Right cardiac atrium (tissue), 5 donors: ENCODE data around the gene UPF3B. TPM values are rescaled to one million over a fixed set of nuclear protein-coding genes. Genes with fewer than 3 reads are reported as not detected.
"Not testable (repeated sequence)": the region's sequence is repeated elsewhere in the genome, so short reads cannot be mapped to it uniquely, and the experiment has no call there.

Experiments used
- ATAC-seq, 2 donors: fragments of 200-7000 bp; cut with Tn5 transposase; one replicate each; pipeline versions ENCODE4 v1.8.0 to v1.9.1; 2020; ENCODE audit warnings: moderate library complexity in 2 of 2, mild to moderate bottlenecking in 1 of 2
- DNase-seq, 3 donors: peaks; one replicate each; pipeline ENCODE4 v3.0.0-alpha.2; 2020
- H3K27ac ChIP-seq: one replicate; pipeline ENCODE4 v1.5.1; 2013; ENCODE audit warnings: mild to moderate bottlenecking, low read length, control low read depth, moderate library complexity
- H3K27me3 ChIP-seq: one replicate; pipeline ENCODE4 v1.6.1; 2013; ENCODE audit not compliant: control insufficient read depth, insufficient read depth
- H3K4me1 ChIP-seq: one replicate; pipeline ENCODE4 v1.6.1; 2013; ENCODE audit warnings: low read length; ENCODE audit not compliant: control insufficient read depth, insufficient read depth
- H3K4me3 ChIP-seq: one replicate; pipeline ENCODE4 v1.5.1; 2013; ENCODE audit warnings: low read length, control low read depth
- H3K9me3 ChIP-seq: one replicate; pipeline ENCODE4 v1.6.1; 2013; ENCODE audit warnings: low read length; ENCODE audit not compliant: control insufficient read depth
- WGBS: extraction: QIAGEN DNeasy Blood & Tissue Kit; methylation state at CpG from one replicate; pipeline ENCODE4 v1.1.7; 2013; 5-methylcytosine and 5-hydroxymethylcytosine counted together
- intact Hi-C, 4 donors: fragments of 100-400 bp; cut with DNase I; formaldehyde crosslinking; loops; one replicate each; pipeline versions ENCODE4 v1.11.0 to v1.14.0; 2022 to 2023
- polyA plus RNA-seq: library from polyadenylated mRNA; stranded (reverse); fragments of 200-250 nt; gene quantifications from one replicate; pipeline ENCODE4 v1.2.3, GENCODE V29; 2013
- total RNA-seq, 4 donors: library from RNA; stranded (reverse); fragmentation: NEBNext Ultra II Directional; extraction: Animal tissue kit (Norgen Biotek cat#: 25700); gene quantifications; one replicate each; pipeline ENCODE4 v1.2.1, GENCODE V29; 2021
- donor health status: healthy with polysubstance abuse.
- donor health status: DM: no; HTN: yes; CAD: no.
- donor health status: DM: no; HTN: no; CAD: no.
- donor health status: DM: no; HTN: yes; CAD: no; lungs with severe emphysema.
- donor health status: DM: yes; HTN: yes; CAD: no.

The UPF3B gene
- total and polyA plus RNA-seq, 5 donors = 3.3 to 6.5 (median 3.7) TPM

DNA sequence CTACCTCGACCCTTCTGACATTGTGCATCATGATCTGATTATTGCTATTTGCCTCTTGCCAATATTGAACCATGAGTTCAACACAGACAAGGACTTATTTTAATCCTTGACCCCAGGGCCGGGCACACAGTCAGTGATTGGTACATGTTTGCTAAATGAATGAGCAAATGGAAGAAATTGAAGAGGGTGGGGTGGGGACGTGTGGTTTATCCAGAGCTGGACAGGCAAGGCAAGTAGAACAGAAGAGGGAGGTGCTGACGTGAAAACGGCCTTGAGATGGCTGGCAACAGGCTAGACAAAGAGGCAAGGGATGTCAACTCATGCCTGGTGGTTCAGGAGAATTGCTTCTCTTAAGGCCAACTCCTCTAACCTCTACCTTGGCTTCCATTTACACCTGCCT lies 28.5 kb downstream of the UPF3B start:
- H3K27me3 ChIP-seq, H3K4me3 ChIP-seq, H3K9me3 ChIP-seq, ATAC-seq, intact Hi-C loops, DNase-seq, H3K4me1 ChIP-seq, H3K27ac ChIP-seq: not testable (repeated sequence)
- WGBS = 85% methylated on average over 2 of the region's 5 CpGs

- intact Hi-C loops, H3K27ac ChIP-seq, ATAC-seq, H3K4me1 ChIP-seq, H3K9me3 ChIP-seq, DNase-seq, H3K4me3 ChIP-seq, H3K27me3 ChIP-seq: not testable (repeated sequence)
- 68% methylated on average over 3 of the region's 3 CpGs for WGBS
Measured at GRCh38 chrX:119821703-119822102, 31.1 kb downstream of the UPF3B start.

GRCh38 chrX:119817130-119817690 lies 35.6 kb downstream of the UPF3B start:
- ATAC-seq = no peak
- intact Hi-C loops = no loop called here
- DNase-seq = no peak
- no peaks in the 10 kb centered on the region for H3K27me3 ChIP-seq
- no peaks in the 10 kb centered on the region for H3K9me3 ChIP-seq
- H3K27ac ChIP-seq = no peak overlapping the region
- no peak overlapping the region for H3K4me3 ChIP-seq
- no peaks in the 10 kb centered on the region for H3K4me1 ChIP-seq
- 83% methylated on average over 6 of the region's 6 CpGs for WGBS

DNA sequence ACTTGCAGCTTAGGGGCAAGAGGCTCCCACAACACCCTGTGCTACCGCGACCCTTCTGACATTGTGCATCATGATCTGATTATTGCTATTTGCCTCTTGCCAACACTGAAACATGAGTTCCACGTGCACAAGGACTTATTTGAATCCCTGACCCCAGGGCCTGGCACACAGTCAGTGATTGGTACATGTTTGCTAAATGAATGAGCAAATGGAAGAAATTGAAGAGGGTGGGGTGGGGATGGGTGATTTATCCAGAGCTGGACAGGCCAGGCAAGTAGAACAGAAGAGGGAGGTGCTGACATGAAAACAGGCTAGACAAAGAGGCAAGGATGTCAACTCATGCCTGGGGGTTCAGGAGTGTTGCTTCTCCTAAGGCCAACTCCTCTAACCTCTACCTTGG lies 36.5 kb downstream of the UPF3B start:
- no peaks in the 10 kb centered on the region for H3K27me3 ChIP-seq
- ATAC-seq (no peak), DNase-seq (no peak)
- H3K9me3 ChIP-seq = no peaks in the 10 kb centered on the region
- WGBS = 79% methylated on average over 3 of the region's 3 CpGs
- intact Hi-C loops = no loop called here
- no peak overlapping the region for H3K27ac ChIP-seq
- no peak overlapping the region for H3K4me3 ChIP-seq
- no peaks in the 10 kb centered on the region for H3K4me1 ChIP-seq

- Histone ChIP-seq H3K4me1 (no peaks in the 10 kb centered on the region), H3K9me3 (no peaks in the 10 kb centered on the region), H3K4me3 (no peak overlapping the region), H3K27ac (no peak overlapping the region), H3K27me3 (no peaks in the 10 kb centered on the region)
- no peak for DNase-seq
- peak in 1 of 2 donors; percentile 78 for ATAC-seq
- intact Hi-C loops = no loop called here
- WGBS = 75% methylated on average over 1 of the region's 1 CpG
Measured at GRCh38 chrX:119809185-119809666, 43.5 kb downstream of the UPF3B start.

DNA sequence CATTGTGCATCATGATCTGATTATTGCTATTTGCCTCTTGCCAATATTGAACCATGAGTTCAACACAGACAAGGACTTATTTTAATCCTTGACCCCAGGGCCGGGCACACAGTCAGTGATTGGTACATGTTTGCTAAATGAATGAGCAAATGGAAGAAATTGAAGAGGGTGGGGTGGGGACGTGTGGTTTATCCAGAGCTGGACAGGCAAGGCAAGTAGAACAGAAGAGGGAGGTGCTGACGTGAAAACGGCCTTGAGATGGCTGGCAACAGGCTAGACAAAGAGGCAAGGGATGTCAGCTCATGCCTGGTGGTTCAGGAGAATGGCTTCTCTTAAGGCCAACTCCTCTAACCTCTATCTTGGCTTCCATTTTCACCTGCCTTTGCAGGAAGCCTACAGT lies 44.3 kb downstream of the UPF3B start:
- ATAC-seq, H3K9me3 ChIP-seq, H3K27me3 ChIP-seq, DNase-seq, H3K27ac ChIP-seq, intact Hi-C loops, H3K4me3 ChIP-seq, H3K4me1 ChIP-seq: not testable (repeated sequence)
- 80% methylated on average over 2 of the region's 4 CpGs for WGBS

- DNase-seq (no peak), ATAC-seq (no peak)
- Histone ChIP-seq H3K4me1 (no peaks in the 10 kb centered on the region), H3K9me3 (no peaks in the 10 kb centered on the region), H3K27ac (no peak overlapping the region), H3K27me3 (no peaks in the 10 kb centered on the region), H3K4me3 (no peak overlapping the region)
- intact Hi-C loops = no loop called here
- WGBS = 95% methylated on average over 8 of the region's 8 CpGs
Measured at GRCh38 chrX:119802546-119802945, 50.2 kb downstream of the UPF3B start.

DNA sequence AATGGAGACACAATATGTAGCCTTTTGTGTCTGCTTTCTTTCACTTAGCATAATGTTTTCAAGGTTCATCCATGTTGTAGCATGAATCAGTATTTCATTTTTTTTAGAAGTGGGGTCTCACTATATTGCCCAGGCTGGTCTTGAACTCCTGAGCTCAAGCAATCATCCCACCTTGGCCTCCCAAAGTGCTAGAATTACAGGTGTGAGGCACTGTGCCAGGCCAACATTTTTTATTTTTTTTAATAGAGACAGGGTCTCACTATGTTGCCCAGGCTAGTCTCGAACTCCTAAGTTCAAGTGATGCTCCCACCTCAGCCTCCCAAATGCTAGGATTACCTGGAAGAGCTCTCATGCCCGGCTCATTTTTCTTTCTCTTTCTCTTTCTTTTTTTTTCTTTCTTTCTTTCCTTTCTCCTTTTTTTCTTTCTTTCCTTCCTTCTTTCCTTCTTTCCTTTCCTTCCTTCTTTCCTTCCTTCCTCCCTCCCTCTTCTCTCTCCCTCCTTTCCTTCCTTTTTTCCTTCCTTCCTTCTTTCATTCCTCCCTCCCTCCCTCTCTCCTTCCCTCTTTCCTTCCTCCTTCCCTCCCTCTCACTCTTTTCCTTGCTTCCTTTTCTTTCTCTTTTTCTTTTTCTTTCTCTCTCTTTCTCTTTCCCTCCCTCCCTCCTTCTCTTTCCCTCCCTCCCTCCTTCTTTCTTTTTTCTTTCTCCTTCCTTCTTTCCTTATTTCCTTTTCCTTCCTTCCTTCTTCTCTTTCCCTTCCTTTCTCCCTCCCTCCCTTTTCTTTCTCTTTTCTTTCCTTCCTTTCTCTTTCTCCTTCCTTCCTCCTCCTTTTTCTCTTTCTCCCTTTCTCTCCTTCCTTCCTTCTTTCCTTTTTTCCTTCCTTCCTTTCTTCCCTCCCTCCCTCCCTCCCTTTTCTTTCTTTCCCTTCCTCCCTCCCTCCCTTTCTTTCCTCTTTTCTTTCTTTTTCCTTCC lies 51.2 kb downstream of the UPF3B start:
- Histone ChIP-seq H3K27ac (no peak overlapping the region), H3K27me3 (no peaks in the 10 kb centered on the region), H3K9me3 (no peaks in the 10 kb centered on the region), H3K4me1 (no peaks in the 10 kb centered on the region), H3K4me3 (no peak overlapping the region)
- intact Hi-C loops = no loop called here
- WGBS = 94% methylated on average over 2 of the region's 2 CpGs
- ATAC-seq (no peak), DNase-seq (no peak)

DNA sequence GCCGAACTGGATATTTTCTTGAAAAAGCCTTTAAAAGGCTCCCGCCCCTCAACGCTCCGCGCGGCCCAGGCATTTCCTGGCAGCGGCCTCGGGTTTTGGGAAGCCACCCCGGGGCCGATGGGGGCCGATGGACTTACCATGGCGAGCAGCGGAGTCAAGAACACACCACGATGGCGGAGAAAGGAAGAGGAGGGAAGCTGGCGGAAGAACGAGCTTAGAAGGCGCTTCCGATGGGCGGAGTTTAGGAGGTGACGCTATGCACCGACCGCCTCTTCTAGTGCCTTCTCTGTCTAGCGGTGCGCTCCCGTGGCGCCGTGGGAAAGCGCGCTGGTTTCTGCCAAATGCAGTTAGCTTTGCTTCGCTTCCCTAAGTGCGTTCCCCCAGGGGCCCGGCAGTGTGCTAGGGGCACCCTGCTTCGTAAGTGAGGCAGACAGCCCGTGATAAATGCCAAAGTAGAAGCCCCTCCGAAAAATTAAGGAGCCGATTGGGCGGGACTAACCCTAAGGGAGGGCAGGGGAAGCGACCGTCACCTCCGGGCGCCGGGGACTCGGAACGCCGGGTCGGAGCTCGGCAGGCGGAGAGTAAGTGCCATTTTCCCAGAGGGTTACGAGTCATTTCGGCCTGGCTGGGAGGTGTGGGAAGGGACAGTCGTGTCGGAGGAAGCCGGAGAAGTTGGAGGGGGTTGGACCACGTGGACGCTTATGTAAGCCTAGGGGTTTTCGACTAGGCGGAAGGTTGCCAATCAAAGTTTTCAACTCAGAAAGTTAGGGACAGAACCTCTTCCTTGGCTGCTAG lies 61.1 kb downstream of the UPF3B start, which contains the start of gene RPL39:
RPL39 (minus strand) TSS at position 194 of the 795 bp plus-strand sequence; CDS start at position 140, 54 bp downstream.
- Histone ChIP-seq H3K9me3 (no peaks in the 10 kb centered on the region), H3K27ac (peak within 1 kb of the TSS; percentile 95), H3K4me3 (peak within 1 kb of the TSS; percentile 93), H3K4me1 (peaks cover 5% of the 10 kb centered on the region), H3K27me3 (no peaks in the 10 kb centered on the region)
- WGBS = under 1% methylated on average over 58 of the region's 58 CpGs
- intact Hi-C loops = no loop called here
- ATAC-seq (peak; percentile 98), DNase-seq (peak; percentile 86 to 93 (median 91))

DNA sequence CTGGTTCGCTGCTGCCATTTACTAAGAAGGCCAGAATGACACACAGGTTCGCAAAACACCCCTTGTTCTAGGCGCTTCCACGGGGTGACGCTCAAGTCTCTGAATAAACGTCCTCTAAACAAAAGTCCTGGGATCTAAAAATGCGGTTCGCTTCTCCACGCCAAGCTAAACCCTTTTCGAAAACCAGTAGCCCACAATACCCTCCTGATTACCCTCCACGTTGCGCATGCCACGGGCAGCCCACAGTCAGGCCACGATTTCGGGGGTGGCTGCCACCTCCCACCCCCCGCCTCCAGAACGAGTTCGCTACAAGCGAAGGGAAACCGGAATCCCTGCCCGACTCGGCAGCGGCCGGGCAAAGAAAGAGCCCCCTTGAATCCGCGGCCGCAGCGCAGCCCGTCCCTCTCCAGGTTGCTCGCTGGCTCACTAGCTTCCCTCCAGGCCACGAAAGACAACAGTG lies 61.8 kb downstream of the UPF3B start:
- Histone ChIP-seq H3K27me3 (no peaks in the 10 kb centered on the region), H3K4me1 (peaks cover 5% of the 10 kb centered on the region), H3K27ac (peak overlapping the region; percentile 95), H3K4me3 (peak overlapping the region; percentile 93), H3K9me3 (no peaks in the 10 kb centered on the region)
- under 1% methylated on average over 31 of the region's 31 CpGs for WGBS
- intact Hi-C loops = no loop called here
- ATAC-seq (peak; percentile 44 to 52), DNase-seq (no peak)
